B cell (primary cell): ENCODE data around the gene PHACTR2. TPM values are rescaled to one million over a fixed set of nuclear protein-coding genes. Genes with fewer than 3 reads are reported as not detected.

ENCODE experiments used
- ATAC-seq: fragments of 200-7000 bp; cut with Tn5 transposase; one replicate; pipeline ENCODE4 v1.10.0; 2021; ENCODE audit warnings: low read depth, mild to moderate bottlenecking, moderate number of reproducible peaks, moderate library complexity
- CTCF ChIA-PET: fragments of 350-600 bp; sonication (Branson Sonifier 250); formaldehyde crosslinking; loops from one replicate; lab custom pipeline; 2021; ENCODE audit warnings: antibody characterized with exemption, inconsistent platforms; lab: Charles Lee
- POLR2A ChIA-PET: fragments of 350-600 bp; sonication (Branson Sonifier 250); formaldehyde crosslinking; loops from one replicate; lab custom pipeline; 2021; ENCODE audit warnings: antibody characterized with exemption; lab: Charles Lee
- DNase-seq: peaks from one replicate; pipeline ENCODE4 v3.0.0; 2013
- H2AFZ ChIP-seq: 2 replicates; pipeline ENCODE4 v1.6.1; 2012; ENCODE audit warnings: mild to moderate bottlenecking, low read depth, low read length; ENCODE audit not compliant: insufficient read depth, poor library complexity, severe bottlenecking
- H3K27ac ChIP-seq, 2 donors: 1 replicate in 1 of 2; 2 replicates in 1 of 2; pipeline ENCODE4 v1.5.1; 2012 to 2013; ENCODE audit warnings: low read length in 2 of 2, mild to moderate bottlenecking in 2 of 2, moderate library complexity in 1 of 2
- H3K27me3 ChIP-seq, 4 experiments: fragments of 200-600 bp in 1 of 4; sonication (generic) in 1 of 4; replicated peaks in 1 of 4; 1 replicate in 2 of 4; 2 replicates in 2 of 4; pipeline versions ENCODE4 v1.6.1 to v1.7.0; 2013 to 2016; ENCODE audit warnings: low read length in 3 of 4, mild to moderate bottlenecking in 2 of 4, mixed read lengths in 1 of 4, moderate library complexity in 1 of 4; ENCODE audit not compliant: insufficient read depth in 4 of 4, control insufficient read depth in 3 of 4; ENCODE audit errors: control extremely low read depth in 1 of 4
- H3K36me3 ChIP-seq, 2 experiments: replicated peaks in 1 of 2; 1 replicate in 1 of 2; 2 replicates in 1 of 2; pipeline versions ENCODE4 v1.6.1 to v1.7.1; 2013; ENCODE audit warnings: low read length in 1 of 2; ENCODE audit not compliant: insufficient read depth in 2 of 2, control insufficient read depth in 1 of 2; ENCODE audit errors: control extremely low read depth in 1 of 2, extremely low read depth in 1 of 2
- H3K4me1 ChIP-seq, 2 donors: fragments of 200-600 bp in 1 of 2; sonication (generic) in 1 of 2; 1 replicate in 1 of 2; 2 replicates in 1 of 2; pipeline versions ENCODE4 v1.5.1 to v1.6.1; 2013 to 2017; ENCODE audit warnings: low read length in 2 of 2; ENCODE audit not compliant: control insufficient read depth in 2 of 2, insufficient read depth in 2 of 2
- H3K4me2 ChIP-seq: replicated peaks from 2 replicates; pipeline ENCODE3; 2012; ENCODE audit warnings: mild to moderate bottlenecking, low read depth, low read length; ENCODE audit not compliant: poor library complexity, severe bottlenecking
- H3K4me3 ChIP-seq, 5 experiments: fragments of 200-600 bp in 1 of 5; sonication (generic) in 1 of 5; 1 replicate in 3 of 5; 2 replicates in 2 of 5; pipeline versions ENCODE4 v1.5.1 to v1.7.0; 2011 to 2016; ENCODE audit warnings: low read length in 4 of 5, mild to moderate bottlenecking in 4 of 5, low read depth in 2 of 5, control low read depth in 1 of 5, moderate library complexity in 1 of 5; ENCODE audit not compliant: insufficient read depth in 1 of 5; ENCODE audit errors: control extremely low read depth in 1 of 5, extremely low read depth in 1 of 5
- H3K79me2 ChIP-seq: fragments of 200-600 bp; sonication (generic); one replicate; pipeline ENCODE4 v1.6.0; 2016; ENCODE audit warnings: low read length; ENCODE audit not compliant: control insufficient read depth, insufficient read depth
- H3K9ac ChIP-seq: fragments of 200-600 bp; sonication (generic); 2 replicates; pipeline ENCODE4 v1.6.1; 2017; ENCODE audit warnings: mild to moderate bottlenecking, low read length, moderate library complexity
- H3K9me3 ChIP-seq, 3 donors: one replicate each; pipeline versions ENCODE4 v1.6.1 to v1.7.1; 2013; ENCODE audit warnings: low read length in 2 of 3; ENCODE audit not compliant: control insufficient read depth in 2 of 3, insufficient read depth in 1 of 3; ENCODE audit errors: control extremely low read depth in 1 of 3
- H4K20me1 ChIP-seq: 2 replicates; pipeline ENCODE4 v1.6.0; 2012; ENCODE audit warnings: mild to moderate bottlenecking, low read length; ENCODE audit not compliant: insufficient read depth, control insufficient read depth, poor library complexity, severe bottlenecking
- H3K27ac Mint-ChIP-seq: one replicate; pipeline ENCODE4 v1.8.0; 2021; ENCODE audit warnings: mixed read lengths
- H3K27me3 Mint-ChIP-seq: one replicate; pipeline ENCODE4 v1.8.0; 2021; ENCODE audit warnings: mixed read lengths
- H3K4me1 Mint-ChIP-seq: one replicate; pipeline ENCODE4 v1.8.0; 2021; ENCODE audit warnings: mixed read lengths
- H3K4me3 Mint-ChIP-seq: one replicate; pipeline ENCODE4 v1.8.0; 2021; ENCODE audit warnings: mixed read lengths
- H3K9me3 Mint-ChIP-seq: one replicate; pipeline ENCODE4 v1.8.0; 2022; ENCODE audit warnings: mixed read lengths; ENCODE audit not compliant: insufficient read depth
- CTCF ChIP-seq: fragments of 200-600 bp; IDR thresholded peaks from one replicate; pipeline ENCODE4 v1.8.0; 2022; ENCODE audit warnings: antibody characterized with exemption, mild to moderate bottlenecking
- EZH2 ChIP-seq: IDR thresholded peaks from 2 replicates; pipeline ENCODE4 v1.6.1; 2012; ENCODE audit warnings: borderline replicate concordance, low read depth, mild to moderate bottlenecking, moderate library complexity, low read length; ENCODE audit not compliant: insufficient read depth, poor library complexity, severe bottlenecking
- WGBS: methylation state at CpG from one replicate; pipeline ENCODE4 v1.1.5; 2013; ENCODE audit warnings: missing lambda C conversion rate; ENCODE audit not compliant: insufficient coverage; 5-methylcytosine and 5-hydroxymethylcytosine counted together
- intact Hi-C: fragments of 100-400 bp; cut with micrococcal nuclease; formaldehyde crosslinking; loops from one replicate; pipeline ENCODE4 v1.10.0; 2022
- polyA plus RNA-seq: library from polyadenylated mRNA; depleted of rRNA; stranded (reverse); fragments of >200 nt; gene quantifications from 2 replicates; pipeline ENCODE4 v1.2.3, GENCODE V29; 2012
- total RNA-seq, 2 donors: library from RNA; stranded (reverse); fragments of 120-200 nt in 1 of 2; gene quantifications; 1 replicate in 1 of 2; 2 replicates in 1 of 2; pipeline versions ENCODE4 v1.2.3 to v1.2.4, GENCODE V29; 2013 to 2022

PHACTR2 gene
- total and polyA plus RNA-seq, 2 donors (not counting 1 experiment from before 2014, with no cell fraction given), result 1.1 to 10.6 TPM

GRCh38 chr6:143754204-143754603 lies 76.4 kb downstream of the PHACTR2 start:
- no peak overlapping the region for H3K27ac Mint-ChIP-seq
- TF ChIP-seq EZH2 (no peak), CTCF (no peak)
- Histone ChIP-seq H4K20me1 (no peaks in the 10 kb centered on the region), H3K4me2 (no peak overlapping the region), H3K4me1 (no peaks in the 10 kb centered on the region), H3K9me3 (no peaks in the 10 kb centered on the region), H3K79me2 (no peaks in the 10 kb centered on the region), H3K36me3 (no peaks in the 10 kb centered on the region), H3K9ac (no peak overlapping the region), H3K27me3 (no peaks in the 10 kb centered on the region), H3K27ac (no peak overlapping the region), H2AFZ (no peak overlapping the region), H3K4me3 (no peak overlapping the region)
- H3K27me3 Mint-ChIP-seq, result no peaks in the 10 kb centered on the region
- intact Hi-C loops, result no loop called here
- WGBS, result 88% methylated on average over 3 of the region's 4 CpGs
- ATAC-seq (no peak), DNase-seq (no peak)
- no peak overlapping the region for H3K4me3 Mint-ChIP-seq
- no peaks in the 10 kb centered on the region for H3K9me3 Mint-ChIP-seq
- no peaks in the 10 kb centered on the region for H3K4me1 Mint-ChIP-seq
- POLR2A ChIA-PET, result no interaction called here
- CTCF ChIA-PET, result no interaction called here

GRCh38 chr6:143755301-143755744 lies 77.6 kb downstream of the PHACTR2 start:
- H3K4me2 ChIP-seq, result no peak overlapping the region
- ATAC-seq, result no peak
- POLR2A ChIA-PET, result no interaction called here
- H3K9me3 ChIP-seq, result no peaks in the 10 kb centered on the region
- H4K20me1 ChIP-seq, result no peaks in the 10 kb centered on the region
- no peaks in the 10 kb centered on the region for H3K36me3 ChIP-seq
- no peak overlapping the region for H3K27ac Mint-ChIP-seq
- intact Hi-C loops, result no loop called here
- WGBS, result 100% methylated on average over 3 of the region's 5 CpGs
- no peak for TF ChIP-seq CTCF
- TF ChIP-seq EZH2, result no peak
- DNase-seq, result no peak
- no peaks in the 10 kb centered on the region for H3K4me1 ChIP-seq
- H3K4me3 ChIP-seq, result no peak overlapping the region
- CTCF ChIA-PET, result no interaction called here
- H2AFZ ChIP-seq, result no peak overlapping the region
- H3K9me3 Mint-ChIP-seq, result no peaks in the 10 kb centered on the region
- no peak overlapping the region for H3K27ac ChIP-seq
- H3K79me2 ChIP-seq, result no peaks in the 10 kb centered on the region
- H3K4me3 Mint-ChIP-seq, result no peak overlapping the region
- H3K4me1 Mint-ChIP-seq, result peaks cover 3% of the 10 kb centered on the region
- H3K9ac ChIP-seq, result no peak overlapping the region
- no peaks in the 10 kb centered on the region for H3K27me3 Mint-ChIP-seq
- no peaks in the 10 kb centered on the region for H3K27me3 ChIP-seq
